ENCODE measurements around the gene RFX8. TPM values are rescaled to one million over a fixed set of nuclear protein-coding genes. Genes with fewer than 3 reads are reported as not detected.
A peak's percentile ranks its signal among the peaks of the same experiment; 100 is the strongest.

RFX8 gene
- total and polyA plus RNA-seq, 11 donors = 0.12 to 2.0 (median 0.34) TPM; not detected in 5

DNA sequence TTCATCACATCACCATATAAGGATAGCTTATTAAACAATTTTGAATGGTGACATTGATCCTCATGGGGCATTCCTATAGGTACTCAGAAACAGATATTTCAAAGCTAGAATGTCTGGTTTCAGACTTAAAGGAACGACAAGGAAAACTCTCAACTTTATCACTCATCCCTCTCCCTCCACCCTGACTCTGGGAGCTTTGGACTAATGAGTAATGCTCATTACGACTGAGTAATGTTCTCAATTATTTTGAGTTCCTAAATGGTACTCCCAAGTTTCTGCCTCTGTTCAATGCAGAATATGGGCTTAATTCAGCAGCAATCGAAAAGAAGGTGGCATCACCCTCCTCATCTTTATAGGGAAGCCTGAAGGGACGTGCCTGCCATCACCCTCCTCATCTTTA, 43.4 kb downstream of the RFX8 start:
- no peak for DNase-seq
- H3K27ac ChIP-seq = no peak overlapping the region
- no peaks in the 10 kb centered on the region for H3K27me3 ChIP-seq
- H3K4me3 ChIP-seq = no peak overlapping the region
- no peaks in the 10 kb centered on the region for H3K36me3 ChIP-seq
- intact Hi-C loops (cut with DNase I) = loop anchor here in 3 of 10 donors (10.0 kb wide), 2 partner anchors 73 to 263 kb away; partner anchors contain the start of gene MAP4K4 (in 2 of the 3)
- no peaks in the 10 kb centered on the region for H3K9me3 ChIP-seq
- H3K4me1 ChIP-seq = peaks cover 0 to 25% (median 9%) of the 10 kb centered on the region in 12 donors
- TF ChIP-seq POLR2A (IDR thresholded peaks at IDR 0.05) = no peak
- TF ChIP-seq, protein P1, sequence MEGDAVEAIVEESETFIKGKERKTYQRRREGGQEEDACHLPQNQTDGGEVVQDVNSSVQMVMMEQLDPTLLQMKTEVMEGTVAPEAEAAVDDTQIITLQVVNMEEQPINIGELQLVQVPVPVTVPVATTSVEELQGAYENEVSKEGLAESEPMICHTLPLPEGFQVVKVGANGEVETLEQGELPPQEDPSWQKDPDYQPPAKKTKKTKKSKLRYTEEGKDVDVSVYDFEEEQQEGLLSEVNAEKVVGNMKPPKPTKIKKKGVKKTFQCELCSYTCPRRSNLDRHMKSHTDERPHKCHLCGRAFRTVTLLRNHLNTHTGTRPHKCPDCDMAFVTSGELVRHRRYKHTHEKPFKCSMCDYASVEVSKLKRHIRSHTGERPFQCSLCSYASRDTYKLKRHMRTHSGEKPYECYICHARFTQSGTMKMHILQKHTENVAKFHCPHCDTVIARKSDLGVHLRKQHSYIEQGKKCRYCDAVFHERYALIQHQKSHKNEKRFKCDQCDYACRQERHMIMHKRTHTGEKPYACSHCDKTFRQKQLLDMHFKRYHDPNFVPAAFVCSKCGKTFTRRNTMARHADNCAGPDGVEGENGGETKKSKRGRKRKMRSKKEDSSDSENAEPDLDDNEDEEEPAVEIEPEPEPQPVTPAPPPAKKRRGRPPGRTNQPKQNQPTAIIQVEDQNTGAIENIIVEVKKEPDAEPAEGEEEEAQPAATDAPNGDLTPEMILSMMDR (IDR thresholded peaks at IDR 0.05) = no peak
- 92 to 95% (median 94%) methylated on average over 4 of the region's 4 CpGs for WGBS, 4 donors
- ATAC-seq = no peak

DNA sequence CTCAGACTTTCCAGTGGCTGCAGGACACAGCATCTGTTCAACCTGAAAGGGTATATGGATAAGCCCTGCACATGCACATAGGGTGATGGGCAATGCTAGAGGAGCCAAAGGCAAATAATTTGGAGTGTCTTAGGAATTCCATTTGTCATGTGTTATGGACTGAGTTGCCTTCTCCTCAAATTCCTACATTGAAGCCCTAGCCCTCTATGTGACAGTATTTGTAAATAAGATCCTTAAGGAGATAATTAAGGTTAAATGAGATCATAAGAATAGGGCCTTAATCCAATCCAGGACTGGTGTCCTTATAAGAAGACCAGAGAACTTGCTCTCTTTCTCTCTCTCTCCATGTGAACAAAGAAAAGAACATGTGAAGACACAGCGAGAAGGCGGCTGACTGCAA, 44.8 kb downstream of the RFX8 start:
- ATAC-seq (no peak), DNase-seq (no peak)
- WGBS, 4 donors = 96 to 100% (median 97%) methylated on average over 2 of the region's 2 CpGs
- H3K4me3 ChIP-seq = no peak overlapping the region
- no peaks in the 10 kb centered on the region for H3K9me3 ChIP-seq
- no peak overlapping the region for H3K27ac ChIP-seq
- TF ChIP-seq, protein P1 (IDR thresholded peaks at IDR 0.05) = no peak
- TF ChIP-seq POLR2A (IDR thresholded peaks at IDR 0.05) = no peak
- intact Hi-C loops (cut with DNase I) = loop anchor here in 3 of 10 donors (10.0 kb wide), 2 partner anchors 75 to 265 kb away; partner anchors contain the start of gene MAP4K4 (in 2 of the 3)
- no peaks in the 10 kb centered on the region for H3K36me3 ChIP-seq
- no peaks in the 10 kb centered on the region for H3K27me3 ChIP-seq
- peaks cover 0 to 17% (median 6%) of the 10 kb centered on the region in 12 donors for H3K4me1 ChIP-seq

DNA sequence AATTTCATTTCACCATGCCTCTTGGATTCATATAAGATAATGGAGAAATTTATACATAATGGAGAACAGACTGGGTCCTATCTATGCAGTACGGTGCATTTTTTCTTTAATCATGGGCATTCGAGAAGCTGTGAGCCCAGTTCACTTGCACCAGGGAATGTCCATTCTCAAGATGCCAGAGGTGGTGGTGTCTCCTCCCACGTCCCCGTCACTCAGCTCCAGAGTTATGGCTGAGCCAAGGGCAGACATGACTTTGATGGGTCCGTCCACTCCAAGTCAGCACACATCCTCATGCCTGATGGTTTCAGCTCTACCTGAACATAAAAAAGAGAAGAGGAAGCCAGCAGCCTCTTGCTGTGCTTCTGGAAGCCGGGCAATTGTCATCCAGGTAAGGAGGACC, 45.5 kb downstream of the RFX8 start:
- intact Hi-C loops (cut with DNase I) = loop anchor here in 2 of 10 donors (5.0 to 10.0 kb wide), 2 partner anchors 73 to 265 kb away; partner anchors contain the start of gene MAP4K4 (in 1 of the 2)
- H3K9me3 ChIP-seq = no peaks in the 10 kb centered on the region
- no peaks in the 10 kb centered on the region for H3K27me3 ChIP-seq
- ATAC-seq (no peak), DNase-seq (no peak)
- peaks cover 0 to 12% (median 4%) of the 10 kb centered on the region in 12 donors for H3K4me1 ChIP-seq
- H3K4me3 ChIP-seq = no peak overlapping the region
- no peak overlapping the region for H3K27ac ChIP-seq
- WGBS, 4 donors = 95 to 98% (median 97%) methylated on average over 6 of the region's 6 CpGs
- TF ChIP-seq, protein P1 (IDR thresholded peaks at IDR 0.05) = no peak
- TF ChIP-seq POLR2A (IDR thresholded peaks at IDR 0.05) = no peak
- H3K36me3 ChIP-seq = no peaks in the 10 kb centered on the region

DNA sequence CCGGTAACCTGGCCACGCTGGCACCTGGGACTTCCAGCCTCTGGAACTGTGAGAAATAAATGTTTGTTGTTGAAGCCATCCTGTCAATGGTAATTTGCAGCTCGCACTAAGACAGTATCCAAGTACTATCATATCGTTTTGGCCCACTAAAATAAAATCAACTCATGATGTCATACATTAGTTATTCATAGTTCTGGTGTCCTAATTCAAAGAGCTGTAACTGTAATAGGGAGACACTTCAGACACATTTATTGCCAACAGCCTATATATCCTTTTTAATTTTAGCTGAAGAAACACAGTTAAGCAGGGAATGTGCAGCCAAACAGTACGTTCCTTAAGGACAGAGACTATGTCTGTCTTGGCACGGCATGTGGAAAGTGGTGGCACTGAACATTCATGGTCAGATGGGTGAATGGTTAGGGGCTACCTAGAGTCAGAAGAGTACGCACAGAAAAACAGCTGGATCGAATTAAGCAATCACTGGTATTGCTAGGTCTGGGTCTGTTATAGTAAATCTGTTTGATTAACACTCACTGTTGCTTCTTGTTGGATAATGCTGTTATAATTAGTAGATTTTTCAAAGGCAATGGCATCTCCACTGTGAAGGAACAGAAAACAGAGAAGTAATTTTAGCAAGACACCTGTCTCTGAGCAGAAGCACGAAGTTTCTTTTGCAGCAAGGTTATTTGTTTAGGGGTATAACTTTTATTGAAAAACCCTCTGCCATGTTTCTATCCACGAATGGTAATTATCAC, 46.3 kb downstream of the RFX8 start:
- ATAC-seq (peak; percentile 24 to 73 (median 53)), DNase-seq (no peak)
- TF ChIP-seq, protein P1 (IDR thresholded peaks at IDR 0.05) = no peak
- no peak for TF ChIP-seq POLR2A (IDR thresholded peaks at IDR 0.05)
- 54 to 57% (median 55%) methylated on average over 10 of the region's 10 CpGs for WGBS, 4 donors
- H3K36me3 ChIP-seq = no peaks in the 10 kb centered on the region
- no peaks in the 10 kb centered on the region for H3K27me3 ChIP-seq
- intact Hi-C loops (cut with DNase I) = loop anchor here in 2 of 10 donors (5.0 to 10.0 kb wide), 2 partner anchors 74 to 266 kb away; partner anchors contain the start of gene MAP4K4 (in 1 of the 2)
- no peak overlapping the region for H3K4me3 ChIP-seq
- peaks cover 0 to 12% (median 4%) of the 10 kb centered on the region in 12 donors for H3K4me1 ChIP-seq
- no peaks in the 10 kb centered on the region for H3K9me3 ChIP-seq
- H3K27ac ChIP-seq = peak overlapping the region in 1 of 12 donors; percentile 18
